BJ (cell line): ENCODE data around the gene RESF1. TPM values are rescaled to one million over a fixed set of nuclear protein-coding genes. Genes with fewer than 3 reads are reported as not detected.
A peak's percentile ranks its signal among the peaks of the same experiment; 100 is the strongest.

Source experiments
- CTCF ChIA-PET: fragments of 350-600 bp; formaldehyde crosslinking; extraction: SDS; loops from one replicate; lab custom pipeline; 2021; ENCODE audit warnings: antibody characterized with exemption, inconsistent platforms; lab: Yijun Ruan, JAX
- POLR2A ChIA-PET: fragments of 300-600 bp; sonication (Branson Sonifier 250); formaldehyde crosslinking; extraction: SDS; loops from one replicate; lab custom pipeline; 2021; ENCODE audit warnings: antibody characterized with exemption; lab: Charles Lee
- DNase-seq: peaks from one replicate; pipeline ENCODE4 v3.0.0-alpha.2; 2011; ENCODE audit warnings: low read depth
- H3K27me3 ChIP-seq: 2 replicates; pipeline ENCODE4 v1.6.0; 2011; ENCODE audit warnings: low read length; ENCODE audit not compliant: control insufficient read depth, insufficient read depth
- H3K36me3 ChIP-seq: 2 replicates; pipeline ENCODE4 v1.5.1; 2011; ENCODE audit warnings: low read length; ENCODE audit not compliant: control insufficient read depth, insufficient read depth
- H3K4me3 ChIP-seq: 2 replicates; pipeline ENCODE4 v1.5.1; 2011; ENCODE audit warnings: low read depth, mild to moderate bottlenecking, control low read depth, low read length
- polyA minus RNA-seq: library from RNA; depleted of rRNA, polyadenylated mRNA; stranded (reverse); fragments of >200 nt; gene quantifications from 2 replicates; pipeline ENCODE4 v1.2.3, GENCODE V29; 2011; rRNA and poly(A)+ RNA removed
- polyA plus RNA-seq: library from polyadenylated mRNA; depleted of rRNA; stranded (reverse); fragments of >200 nt; gene quantifications from 2 replicates; pipeline ENCODE4 v1.2.3, GENCODE V29; 2011; rRNA removed
- TF ChIP-seq, protein P1 (sequence below): IDR thresholded peaks from 2 replicates; pipeline ENCODE4 v1.5.1; 2011; ENCODE audit warnings: low read depth, mild to moderate bottlenecking, control low read depth, inconsistent platforms, low read length, moderate library complexity; ENCODE audit not compliant: insufficient read depth

RESF1 gene, protein sequence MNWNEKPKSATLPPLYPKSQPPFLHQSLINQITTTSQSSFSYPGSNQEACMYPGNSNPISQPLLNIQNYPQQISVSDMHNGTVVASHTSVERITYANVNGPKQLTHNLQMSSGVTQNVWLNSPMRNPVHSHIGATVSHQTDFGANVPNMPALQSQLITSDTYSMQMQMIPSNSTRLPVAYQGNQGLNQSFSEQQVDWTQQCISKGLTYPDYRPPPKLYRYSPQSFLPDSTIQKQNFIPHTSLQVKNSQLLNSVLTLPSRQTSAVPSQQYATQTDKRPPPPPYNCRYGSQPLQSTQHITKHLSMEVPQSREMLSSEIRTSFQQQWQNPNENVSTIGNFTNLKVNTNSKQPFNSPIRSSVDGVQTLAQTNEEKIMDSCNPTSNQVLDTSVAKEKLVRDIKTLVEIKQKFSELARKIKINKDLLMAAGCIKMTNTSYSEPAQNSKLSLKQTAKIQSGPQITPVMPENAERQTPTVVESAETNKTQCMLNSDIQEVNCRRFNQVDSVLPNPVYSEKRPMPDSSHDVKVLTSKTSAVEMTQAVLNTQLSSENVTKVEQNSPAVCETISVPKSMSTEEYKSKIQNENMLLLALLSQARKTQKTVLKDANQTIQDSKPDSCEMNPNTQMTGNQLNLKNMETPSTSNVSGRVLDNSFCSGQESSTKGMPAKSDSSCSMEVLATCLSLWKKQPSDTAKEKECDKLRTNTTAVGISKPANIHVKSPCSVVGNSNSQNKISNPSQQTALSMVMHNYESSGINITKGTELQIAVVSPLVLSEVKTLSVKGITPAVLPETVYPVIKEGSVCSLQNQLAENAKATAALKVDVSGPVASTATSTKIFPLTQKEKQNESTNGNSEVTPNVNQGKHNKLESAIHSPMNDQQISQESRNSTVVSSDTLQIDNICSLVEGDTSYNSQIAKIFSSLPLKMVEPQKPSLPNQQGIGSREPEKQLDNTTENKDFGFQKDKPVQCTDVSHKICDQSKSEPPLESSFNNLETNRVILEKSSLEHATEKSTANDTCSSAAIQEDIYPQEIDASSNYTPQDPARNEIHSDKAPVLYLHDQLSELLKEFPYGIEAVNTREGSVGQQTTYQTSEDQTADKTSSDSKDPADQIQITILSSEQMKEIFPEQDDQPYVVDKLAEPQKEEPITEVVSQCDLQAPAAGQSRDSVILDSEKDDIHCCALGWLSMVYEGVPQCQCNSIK (N-terminal part only)
- polyA plus RNA-seq (4.6 and 9.5 TPM in 2 replicates), polyA minus RNA-seq (5.3 and 10.2 TPM in 2 replicates)

DNA sequence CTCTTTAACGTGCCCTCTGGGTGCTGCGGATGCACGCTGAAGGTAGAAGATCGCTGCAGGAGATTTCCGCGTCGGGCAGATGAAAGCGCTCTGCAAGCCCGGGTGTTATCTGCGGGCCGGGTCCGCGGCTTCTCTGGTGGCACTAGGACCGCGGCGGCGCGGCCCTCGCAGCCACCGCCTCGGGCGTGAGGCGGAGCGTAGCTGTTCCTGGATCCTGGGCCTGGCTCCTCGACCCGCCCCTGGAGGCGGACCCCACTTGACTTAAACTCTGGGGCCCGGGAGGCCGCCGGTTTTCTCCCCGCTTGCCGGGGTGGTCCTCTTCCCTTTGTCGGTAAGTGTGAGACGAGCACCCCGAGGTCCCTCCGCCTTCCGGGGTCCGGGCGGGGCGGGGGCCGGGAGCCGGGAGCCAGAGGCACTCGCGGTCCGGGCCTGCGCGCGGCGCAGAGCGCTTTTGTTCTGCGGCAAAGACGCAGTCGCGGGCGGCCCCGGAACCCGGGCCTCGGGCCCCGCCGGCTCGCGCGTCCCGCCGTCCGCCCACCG lies at the start of gene RESF1:
RESF1 (plus strand) TSS at position 255 of the 540 bp plus-strand sequence. CDS start 21,541 bp downstream, outside the sequence.
- CTCF ChIA-PET, result interaction anchor here (1.1 to 1.6 kb wide), 4 partner anchors 10 to 714 kb away, joined by 3 to 4 read pairs (median 4); no protein-coding TSS in a partner anchor
- 0 out of 2 replicates have a peak, but pooled peaks cover under 1% of the 10 kb centered on the region for H3K36me3 ChIP-seq
- TF ChIP-seq, protein P1, sequence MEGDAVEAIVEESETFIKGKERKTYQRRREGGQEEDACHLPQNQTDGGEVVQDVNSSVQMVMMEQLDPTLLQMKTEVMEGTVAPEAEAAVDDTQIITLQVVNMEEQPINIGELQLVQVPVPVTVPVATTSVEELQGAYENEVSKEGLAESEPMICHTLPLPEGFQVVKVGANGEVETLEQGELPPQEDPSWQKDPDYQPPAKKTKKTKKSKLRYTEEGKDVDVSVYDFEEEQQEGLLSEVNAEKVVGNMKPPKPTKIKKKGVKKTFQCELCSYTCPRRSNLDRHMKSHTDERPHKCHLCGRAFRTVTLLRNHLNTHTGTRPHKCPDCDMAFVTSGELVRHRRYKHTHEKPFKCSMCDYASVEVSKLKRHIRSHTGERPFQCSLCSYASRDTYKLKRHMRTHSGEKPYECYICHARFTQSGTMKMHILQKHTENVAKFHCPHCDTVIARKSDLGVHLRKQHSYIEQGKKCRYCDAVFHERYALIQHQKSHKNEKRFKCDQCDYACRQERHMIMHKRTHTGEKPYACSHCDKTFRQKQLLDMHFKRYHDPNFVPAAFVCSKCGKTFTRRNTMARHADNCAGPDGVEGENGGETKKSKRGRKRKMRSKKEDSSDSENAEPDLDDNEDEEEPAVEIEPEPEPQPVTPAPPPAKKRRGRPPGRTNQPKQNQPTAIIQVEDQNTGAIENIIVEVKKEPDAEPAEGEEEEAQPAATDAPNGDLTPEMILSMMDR, result no peak
- DNase-seq, result peak; percentile 20
- POLR2A ChIA-PET, result interaction anchor here (0.6 kb wide), 4 partner anchors 16 to 300 kb away, joined by 3 to 13 read pairs (median 6); partner anchors contain the start of gene ETFBKMT
- no peaks in the 10 kb centered on the region for H3K27me3 ChIP-seq
- H3K4me3 ChIP-seq, result peak within 1 kb of the TSS; percentile 55

DNA sequence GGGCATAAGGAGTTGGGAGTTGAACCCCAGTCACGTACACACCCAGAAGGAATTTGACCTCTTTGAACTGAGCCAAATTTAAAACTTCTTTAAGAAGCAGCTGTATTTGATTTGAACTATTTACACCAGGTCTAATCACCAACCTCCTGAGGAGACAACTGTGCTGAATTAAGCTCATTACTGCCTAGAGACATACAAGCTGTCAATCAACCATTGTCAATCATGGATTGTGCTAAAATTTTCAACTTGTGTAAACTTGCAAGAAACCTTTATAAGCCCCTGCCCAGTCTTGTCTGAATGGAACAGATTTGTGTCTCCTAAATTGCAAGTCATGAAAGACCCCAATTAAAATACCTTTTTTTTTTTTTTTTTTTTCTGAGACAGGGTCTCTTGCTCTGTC lies 44.3 kb upstream of the RESF1 start:
- no peak for DNase-seq
- CTCF ChIA-PET, result no interaction called here
- TF ChIP-seq, protein P1, result no peak
- H3K36me3 ChIP-seq, result no peaks in the 10 kb centered on the region
- H3K27me3 ChIP-seq, result peaks cover 2% of the 10 kb centered on the region; the same call in 1 of the 2 replicates
- POLR2A ChIA-PET, result no interaction called here
- H3K4me3 ChIP-seq, result no peak overlapping the region

DNA sequence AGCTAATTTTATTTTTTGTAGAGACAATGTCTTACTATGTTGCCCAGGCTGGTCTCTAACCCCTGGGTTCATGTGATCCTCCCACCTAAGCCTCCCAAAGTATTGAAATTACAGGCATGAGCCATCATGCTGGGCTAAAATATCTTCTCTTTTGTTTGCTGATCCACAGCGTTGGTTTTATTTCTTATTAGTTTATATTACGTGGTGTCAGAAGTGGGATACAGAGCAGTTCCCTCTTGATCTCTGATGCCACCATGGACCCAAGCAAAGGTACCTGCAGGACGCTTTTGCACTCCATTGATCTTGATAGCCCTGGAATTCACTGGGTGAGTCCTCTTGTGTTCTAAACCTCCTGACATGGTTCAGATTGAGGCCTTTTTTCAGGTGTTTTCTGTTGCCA lies 43.8 kb upstream of the RESF1 start:
- no peak for DNase-seq
- POLR2A ChIA-PET, result no interaction called here
- H3K36me3 ChIP-seq, result no peaks in the 10 kb centered on the region
- CTCF ChIA-PET, result no interaction called here
- H3K4me3 ChIP-seq, result no peak overlapping the region
- H3K27me3 ChIP-seq, result peaks cover 2% of the 10 kb centered on the region; the same call in 1 of the 2 replicates
- TF ChIP-seq, protein P1, result no peak

DNA sequence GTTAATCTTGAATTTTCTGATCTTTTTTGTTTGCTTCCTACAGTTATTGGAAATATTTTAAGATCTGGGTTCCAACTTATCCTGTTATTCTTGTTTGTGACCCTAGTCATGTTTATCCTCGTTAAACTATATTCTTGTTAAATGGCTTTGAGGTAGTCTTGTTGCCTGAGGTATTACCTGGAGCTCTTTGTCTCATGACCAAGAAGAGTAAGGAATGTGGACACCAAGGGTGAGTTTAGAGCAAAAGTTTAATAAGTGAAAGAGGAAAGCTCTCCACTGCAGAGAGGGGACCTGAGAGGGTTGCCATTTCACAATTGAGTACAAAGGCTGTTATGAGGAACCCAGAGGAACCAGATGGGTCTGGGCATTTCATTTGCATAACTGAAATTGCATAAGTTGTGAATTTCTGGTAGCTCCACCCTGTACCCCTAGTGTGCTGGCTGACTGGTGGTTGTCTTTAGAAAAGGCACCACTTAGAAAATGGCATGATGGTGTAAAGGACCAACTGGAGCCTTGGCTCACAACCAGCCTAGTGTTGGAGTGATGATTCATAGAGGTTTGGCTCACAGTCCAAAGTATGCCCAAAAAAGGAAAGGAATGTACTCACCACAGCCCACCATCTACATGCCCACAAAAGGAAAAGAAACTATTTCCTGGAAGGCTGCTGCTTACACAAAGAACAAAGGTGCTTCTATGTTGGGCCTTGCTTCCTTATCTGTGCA lies 36.7 kb upstream of the RESF1 start:
- POLR2A ChIA-PET, result no interaction called here
- TF ChIP-seq, protein P1, result no peak
- peaks cover 2% of the 10 kb centered on the region; the same call in 1 of the 2 replicates for H3K27me3 ChIP-seq
- CTCF ChIA-PET, result no interaction called here
- no peak overlapping the region for H3K4me3 ChIP-seq
- no peak for DNase-seq
- H3K36me3 ChIP-seq, result no peaks in the 10 kb centered on the region
